ENCODE measurements around the gene CLN6. TPM values are rescaled to one million over a fixed set of nuclear protein-coding genes. Genes with fewer than 3 reads are reported as not detected.

The CLN6 gene
- total RNA-seq, 1 donor from 2014 or later: 73.3 TPM

- Mint-ChIP-seq H3K4me3 (no peak overlapping the region), H3K27ac (ENCODE audit: unreplicated experiment) (no peak overlapping the region), H3K27me3 (ENCODE audit: low read depth) (no peaks in the 10 kb centered on the region), H3K9me3 (no peaks in the 10 kb centered on the region), H3K4me1 (no peaks in the 10 kb centered on the region), H3K36me3 (ENCODE audit: low read depth) (peaks cover 16% of the 10 kb centered on the region)
- DNase-seq (ENCODE audit: low read depth, low spot score): no peak
- TF ChIP-seq CTCF (conservative IDR thresholded peaks at IDR 0.05): no peak
These were observed 42.0 kb downstream of the CLN6 start for GRCh38 chr15:68187559-68187958.

- no peak for TF ChIP-seq CTCF (conservative IDR thresholded peaks at IDR 0.05)
- Mint-ChIP-seq H3K4me1 (no peaks in the 10 kb centered on the region), H3K9me3 (no peaks in the 10 kb centered on the region), H3K4me3 (no peak overlapping the region), H3K27ac (ENCODE audit: unreplicated experiment) (no peak overlapping the region), H3K27me3 (ENCODE audit: low read depth) (no peaks in the 10 kb centered on the region), H3K36me3 (ENCODE audit: low read depth) (peaks cover 16% of the 10 kb centered on the region)
- DNase-seq (ENCODE audit: low read depth, low spot score): no peak
These were observed 42.7 kb downstream of the CLN6 start for GRCh38 chr15:68186671-68187397.

- Mint-ChIP-seq H3K4me3 (no peak overlapping the region), H3K4me1 (no peaks in the 10 kb centered on the region), H3K9me3 (no peaks in the 10 kb centered on the region), H3K36me3 (ENCODE audit: low read depth) (peaks cover 19% of the 10 kb centered on the region), H3K27ac (ENCODE audit: unreplicated experiment) (no peak overlapping the region), H3K27me3 (ENCODE audit: low read depth) (no peaks in the 10 kb centered on the region)
- TF ChIP-seq CTCF (conservative IDR thresholded peaks at IDR 0.05): no peak
- no peak for DNase-seq (ENCODE audit: low read depth, low spot score)
These were observed 44.7 kb downstream of the CLN6 start for GRCh38 chr15:68184616-68185480.

GRCh38 chr15:68183616-68184315 is 45.8 kb downstream of the CLN6 start:
- Mint-ChIP-seq H3K4me1 (no peaks in the 10 kb centered on the region), H3K27me3 (ENCODE audit: low read depth) (no peaks in the 10 kb centered on the region), H3K27ac (ENCODE audit: unreplicated experiment) (no peak overlapping the region), H3K9me3 (no peaks in the 10 kb centered on the region), H3K36me3 (ENCODE audit: low read depth) (peaks cover 19% of the 10 kb centered on the region), H3K4me3 (no peak overlapping the region)
- no peak for TF ChIP-seq CTCF (conservative IDR thresholded peaks at IDR 0.05)
- DNase-seq (ENCODE audit: low read depth, low spot score): no peak

GRCh38 chr15:68177742-68178141 is 51.8 kb downstream of the CLN6 start:
- no peak for TF ChIP-seq CTCF (conservative IDR thresholded peaks at IDR 0.05)
- H3K36me3 Mint-ChIP-seq (ENCODE audit: low read depth): peaks cover 7% of the 10 kb centered on the region
- no peak overlapping the region for H3K27ac Mint-ChIP-seq (ENCODE audit: unreplicated experiment)
- H3K9me3 Mint-ChIP-seq: no peaks in the 10 kb centered on the region
- no peaks in the 10 kb centered on the region for H3K4me1 Mint-ChIP-seq
- H3K4me3 Mint-ChIP-seq: no peak overlapping the region
- H3K27me3 Mint-ChIP-seq (ENCODE audit: low read depth): no peaks in the 10 kb centered on the region
- DNase-seq (ENCODE audit: low read depth, low spot score): no peak
